GM12878 (cell line): ENCODE data around the gene DRD2. TPM values are rescaled to one million over a fixed set of nuclear protein-coding genes. Genes with fewer than 3 reads are reported as not detected.

Source experiments
- ATAC-seq: fragments of 200-7000 bp; cut with Tn5 transposase; 3 replicates; pipeline ENCODE4 v1.9.1; 2020; ENCODE audit warnings: mild to moderate bottlenecking, moderate library complexity
- BruUV-seq: library from RNA; stranded (reverse); fragments of 400-500 nt; replicated peaks from 2 replicates; lab custom pipeline; 2021; lab: Mats Ljungman, UMichigan
- CTCF ChIA-PET: fragments of 300-600 bp; sonication (Branson Sonifier 250); formaldehyde crosslinking; extraction: SDS; loops from one replicate; lab custom pipeline; 2021; ENCODE audit warnings: inconsistent platforms; lab: Yijun Ruan, JAX
- POLR2A ChIA-PET: fragments of 350-600 bp; formaldehyde crosslinking; extraction: SDS; loops from one replicate; lab custom pipeline; 2021; ENCODE audit warnings: inconsistent platforms; lab: Charles Lee
- RAD21 ChIA-PET: fragments of 300-600 bp; sonication (Branson Sonifier 250); formaldehyde crosslinking; loops from one replicate; lab custom pipeline; 2023; ENCODE audit warnings: antibody characterized with exemption; ENCODE audit not compliant: unreplicated experiment; lab: Charles Lee
- SMC1A ChIA-PET: fragments of 300-600 bp; sonication (Branson Sonifier 250); formaldehyde crosslinking; loops from one replicate; lab custom pipeline; 2023; ENCODE audit not compliant: unreplicated experiment, uncharacterized antibody; lab: Charles Lee
- DNase-seq: peaks from one replicate; pipeline ENCODE4 v3.0.0-alpha.2; 2011; ENCODE audit warnings: low read depth, low spot score
- FAIRE-seq: peaks from 3 replicates; lab custom pipeline; 2011; peaks lifted over from hg19 to GRCh38; lab: Jason Lieb, UNC
- H2AFZ ChIP-seq: 2 replicates; pipeline ENCODE4 v1.6.0; 2011; ENCODE audit warnings: low read depth, low read length, control low read depth; ENCODE audit not compliant: control insufficient read depth
- H3K27ac ChIP-seq: 2 replicates; pipeline ENCODE4 v1.5.1; 2011; ENCODE audit warnings: control low read depth; ENCODE audit not compliant: control insufficient read depth, insufficient read depth
- H3K27me3 ChIP-seq, 2 experiments: replicated peaks in 1 of 2; 2 replicates each; pipeline versions ENCODE4 v1.6.0 to v1.6.1; 2011; ENCODE audit warnings: low read length in 1 of 2; ENCODE audit not compliant: control insufficient read depth in 2 of 2, insufficient read depth in 2 of 2
- H3K36me3 ChIP-seq, 2 experiments: 2 replicates each; pipeline ENCODE4 v1.5.1; 2011; ENCODE audit warnings: low read length in 1 of 2; ENCODE audit not compliant: control insufficient read depth in 2 of 2, insufficient read depth in 2 of 2
- H3K4me1 ChIP-seq: 2 replicates; pipeline ENCODE4 v1.6.1; 2011; ENCODE audit warnings: mild to moderate bottlenecking, low read length, moderate library complexity, mixed read lengths; ENCODE audit not compliant: control insufficient read depth, insufficient read depth
- H3K4me2 ChIP-seq: 2 replicates; pipeline ENCODE4 v1.6.0; 2011; ENCODE audit warnings: control low read depth; ENCODE audit not compliant: control insufficient read depth, insufficient read depth
- H3K4me3 ChIP-seq: fragments of 200-600 bp; sonication (generic); 2 replicates; pipeline ENCODE4 v1.5.1; 2016
- H3K79me2 ChIP-seq: 2 replicates; pipeline ENCODE4 v1.6.0; 2011; ENCODE audit warnings: low read length; ENCODE audit not compliant: control insufficient read depth, insufficient read depth
- H3K9ac ChIP-seq: 2 replicates; pipeline ENCODE4 v1.8.0; 2011; ENCODE audit warnings: low read length, control low read depth, mixed read lengths; ENCODE audit not compliant: control insufficient read depth, insufficient read depth
- H3K9me3 ChIP-seq: replicated peaks from 3 replicates; pipeline ENCODE4 v1.5.1; 2011; ENCODE audit warnings: mild to moderate bottlenecking, low read length; ENCODE audit not compliant: control insufficient read depth, insufficient read depth
- H4K20me1 ChIP-seq: 2 replicates; pipeline ENCODE4 v1.6.0; 2011; ENCODE audit not compliant: control insufficient read depth, insufficient read depth
- ATF7 ChIP-seq: fragments of 450-650 bp; IDR thresholded peaks from 2 replicates; pipeline ENCODE4 v1.6.1; 2016; ENCODE audit warnings: low read depth, mild to moderate bottlenecking
- BACH1 ChIP-seq: fragments of 450-650 bp; IDR thresholded peaks from 2 replicates; pipeline ENCODE4 v1.6.1; 2017; ENCODE audit warnings: mild to moderate bottlenecking, borderline replicate concordance
- CEBPZ ChIP-seq: fragments of 150-350 bp; IDR thresholded peaks from 2 replicates; pipeline ENCODE4 v1.6.1; 2016; ENCODE audit warnings: low read depth, low read length
- CREB1 ChIP-seq: IDR thresholded peaks from 2 replicates; pipeline ENCODE4 v1.6.1; 2012; ENCODE audit warnings: low read depth, mild to moderate bottlenecking, inconsistent platforms
- E4F1 ChIP-seq: fragments of 450-650 bp; IDR thresholded peaks from 2 replicates; pipeline ENCODE4 v1.6.1; 2018; ENCODE audit warnings: borderline replicate concordance, mild to moderate bottlenecking; ENCODE audit not compliant: partially characterized antibody
- GABPA ChIP-seq: IDR thresholded peaks from 2 replicates; pipeline ENCODE4 v1.6.1; 2014; ENCODE audit warnings: antibody characterized with exemption, low read depth, mild to moderate bottlenecking, inconsistent platforms
- NFXL1 ChIP-seq: fragments of 450-650 bp; IDR thresholded peaks from 2 replicates; pipeline ENCODE4 v1.6.1; 2017; ENCODE audit warnings: antibody characterized with exemption, mild to moderate bottlenecking, borderline replicate concordance
- NR2C2 ChIP-seq: IDR thresholded peaks from 2 replicates; pipeline ENCODE4 v1.6.1; 2011; ENCODE audit warnings: borderline replicate concordance, low read depth; ENCODE audit not compliant: control insufficient read depth, insufficient read length
- NR2F1 ChIP-seq: fragments of 450-650 bp; conservative IDR thresholded peaks from 2 replicates; pipeline ENCODE4 v1.6.1; 2017; ENCODE audit warnings: mild to moderate bottlenecking
- SIN3A ChIP-seq: IDR thresholded peaks from 2 replicates; pipeline ENCODE4 v1.6.1; 2012; ENCODE audit warnings: low read depth, low read length, improper control_type of control experiment
- YBX1 ChIP-seq: fragments of 450-650 bp; IDR thresholded peaks from 2 replicates; pipeline ENCODE4 v1.6.1; 2016; ENCODE audit warnings: antibody characterized with exemption
- YY1 ChIP-seq: IDR thresholded peaks from 2 replicates; pipeline ENCODE4 v1.6.1; 2011; ENCODE audit warnings: low read depth, mild to moderate bottlenecking, low read length
- ZBED1 ChIP-seq: IDR thresholded peaks from 2 replicates; pipeline ENCODE4 v1.6.1; 2016; ENCODE audit warnings: borderline replicate concordance
- ZNF24 ChIP-seq: fragments of 450-650 bp; IDR thresholded peaks from 2 replicates; pipeline ENCODE4 v1.6.1; 2017; ENCODE audit warnings: antibody characterized with exemption, mild to moderate bottlenecking
- WGBS: methylation state at CpG from one replicate; pipeline ENCODE4 v1.1.6; 2016; ENCODE audit warnings: low lambda C conversion rate; ENCODE audit not compliant: insufficient replicate concordance, insufficient coverage; ENCODE audit errors: missing lambda C conversion rate; 5-methylcytosine and 5-hydroxymethylcytosine counted together
- in situ Hi-C: fragments of 300-500 bp; cut with MboI; formaldehyde crosslinking; loops from 9 replicates; pipeline ENCODE4 v1.14.3; 2018; ENCODE audit warnings: mixed read lengths
- intact Hi-C: fragments of 100-400 bp; cut with micrococcal nuclease; formaldehyde crosslinking; loops from one replicate; pipeline ENCODE4 v1.14.2; 2022; ENCODE audit not compliant: unreplicated experiment
- polyA plus RNA-seq, 11 experiments: library from polyadenylated mRNA; depleted of rRNA in 4 of 11; unstranded in 6 of 11; stranded (reverse) in 5 of 11; fragments of >200 nt; fragmentation: Nextera tagmentation in 4 of 11; fragmentation: Illumina TruSeq in 1 of 11; extraction: Ambion mirVana in 4 of 11; extraction: Trizol in 1 of 11; gene quantifications; 1 replicate in 1 of 11; 2 replicates in 10 of 11; pipeline versions ENCODE4 v1.2.1 to v1.2.3, GENCODE V29; 2011 to 2016; ENCODE audit warnings: inconsistent platforms in 2 of 11, missing spikeins in 2 of 11, low read depth in 1 of 11
- total RNA-seq, 4 experiments: library from RNA; depleted of rRNA in 3 of 4; stranded (reverse); fragments of >200 nt in 3 of 4; fragmentation: Illumina TruSeq in 1 of 4; extraction: Trizol in 1 of 4; gene quantifications; 2 replicates each; pipeline versions ENCODE4 v1.2.1 to v1.2.3, GENCODE V29; 2013 to 2021
- TF ChIP-seq, protein P1 (sequence below): fragments of 450-650 bp; formaldehyde crosslinking; IDR thresholded peaks from 2 replicates; pipeline ENCODE4 v1.4.0; 2022; ENCODE audit warnings: mild to moderate bottlenecking, moderate library complexity

DRD2 gene
- total and polyA plus RNA-seq, 10 of the 15 experiments (the other 5 are each of a cell fraction or from before 2014, with no cell fraction given), result not detected

GRCh38 chr11:113496026-113496651 is 20.9 kb upstream of the DRD2 start:
- Histone ChIP-seq H3K27me3 (no peaks in the 10 kb centered on the region), H3K9ac (no peak overlapping the region), H3K4me2 (no peak overlapping the region), H3K27ac (no peak overlapping the region), H3K36me3 (no peaks in the 10 kb centered on the region), H3K79me2 (no peaks in the 10 kb centered on the region), H4K20me1 (no peaks in the 10 kb centered on the region)
- ChIA-PET POLR2A (no interaction called here), CTCF (no interaction called here), RAD21 (interaction anchor here (0.7 kb wide), 1 partner anchor 190 kb away, joined by 3 read pairs; no protein-coding TSS in a partner anchor)
- intact Hi-C loops, result no loop called here
- DNase-seq, result no peak
- TF ChIP-seq, protein P1, sequence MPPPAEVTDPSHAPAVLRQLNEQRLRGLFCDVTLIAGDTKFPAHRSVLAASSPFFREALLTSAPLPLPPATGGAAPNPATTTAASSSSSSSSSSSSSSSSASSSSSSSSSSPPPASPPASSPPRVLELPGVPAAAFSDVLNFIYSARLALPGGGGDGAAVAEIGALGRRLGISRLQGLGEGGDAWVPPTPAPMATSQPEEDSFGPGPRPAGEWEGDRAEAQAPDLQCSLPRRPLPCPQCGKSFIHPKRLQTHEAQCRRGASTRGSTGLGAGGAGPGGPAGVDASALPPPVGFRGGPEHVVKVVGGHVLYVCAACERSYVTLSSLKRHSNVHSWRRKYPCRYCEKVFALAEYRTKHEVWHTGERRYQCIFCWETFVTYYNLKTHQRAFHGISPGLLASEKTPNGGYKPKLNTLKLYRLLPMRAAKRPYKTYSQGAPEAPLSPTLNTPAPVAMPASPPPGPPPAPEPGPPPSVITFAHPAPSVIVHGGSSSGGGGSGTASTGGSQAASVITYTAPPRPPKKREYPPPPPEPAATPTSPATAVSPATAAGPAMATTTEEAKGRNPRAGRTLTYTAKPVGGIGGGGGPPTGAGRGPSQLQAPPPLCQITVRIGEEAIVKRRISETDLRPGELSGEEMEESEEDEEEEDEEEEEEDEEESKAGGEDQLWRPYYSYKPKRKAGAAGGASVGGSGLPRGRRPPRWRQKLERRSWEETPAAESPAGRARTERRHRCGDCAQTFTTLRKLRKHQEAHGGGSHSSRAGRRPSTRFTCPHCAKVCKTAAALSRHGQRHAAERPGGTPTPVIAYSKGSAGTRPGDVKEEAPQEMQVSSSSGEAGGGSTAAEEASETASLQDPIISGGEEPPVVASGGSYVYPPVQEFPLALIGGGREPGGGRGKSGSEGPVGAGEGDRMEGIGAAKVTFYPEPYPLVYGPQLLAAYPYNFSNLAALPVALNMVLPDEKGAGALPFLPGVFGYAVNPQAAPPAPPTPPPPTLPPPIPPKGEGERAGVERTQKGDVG (CRISPR knock-in tag), result no peak
- no peak for TF ChIP-seq E4F1
- TF ChIP-seq NR2F1, result no peak
- TF ChIP-seq CEBPZ, result no peak
- no peak for TF ChIP-seq YBX1
- TF ChIP-seq ATF7, result no peak
- TF ChIP-seq ZNF24, result no peak
- no peak for TF ChIP-seq ZBED1
- TF ChIP-seq NR2C2, result no peak
- no peak for TF ChIP-seq BACH1
- no peak for TF ChIP-seq YY1
- TF ChIP-seq CREB1, result no peak
- no peak for TF ChIP-seq GABPA
- no peak for TF ChIP-seq SIN3A
- no peak for TF ChIP-seq NFXL1
- TF ChIP-seq, all 136 proteins: peak for 0
- H3K4me3 ChIP-seq, result no peak overlapping the region
- no TSS peak for BruUV-seq
- H3K9me3 ChIP-seq, result no peaks in the 10 kb centered on the region
- SMC1A ChIA-PET, result no interaction called here
- H2AFZ ChIP-seq, result no peak overlapping the region
- in situ Hi-C loops, result no loop called here
- H3K4me1 ChIP-seq, result no peaks in the 10 kb centered on the region
- ATAC-seq (no peak), FAIRE-seq (no peak)
- 40% methylated on average over 3 of the region's 3 CpGs for WGBS
